GM08714 (cell line): ENCODE measurements around the gene MMP11.
A peak's percentile ranks its signal among the peaks of the same experiment; 100 is the strongest.

Experiments used
- H3K4me3 ChIP-seq: fragments of 200-500 bp; sonication (Bioruptor generic); 2 replicates; pipeline ENCODE4 v1.5.1; 2014; ENCODE audit warnings: mild to moderate bottlenecking, low read length, inconsistent platforms
- ZNF274 ChIP-seq: IDR thresholded peaks from 2 replicates; pipeline ENCODE4 v1.6.1; 2012; ENCODE audit warnings: mild to moderate bottlenecking, low read depth, low read length

MMP11 gene

GRCh38 chr22:23781065-23781464, 8.4 kb downstream of the MMP11 start:
- no peak for TF ChIP-seq ZNF274
- no peak overlapping the region for H3K4me3 ChIP-seq

DNA sequence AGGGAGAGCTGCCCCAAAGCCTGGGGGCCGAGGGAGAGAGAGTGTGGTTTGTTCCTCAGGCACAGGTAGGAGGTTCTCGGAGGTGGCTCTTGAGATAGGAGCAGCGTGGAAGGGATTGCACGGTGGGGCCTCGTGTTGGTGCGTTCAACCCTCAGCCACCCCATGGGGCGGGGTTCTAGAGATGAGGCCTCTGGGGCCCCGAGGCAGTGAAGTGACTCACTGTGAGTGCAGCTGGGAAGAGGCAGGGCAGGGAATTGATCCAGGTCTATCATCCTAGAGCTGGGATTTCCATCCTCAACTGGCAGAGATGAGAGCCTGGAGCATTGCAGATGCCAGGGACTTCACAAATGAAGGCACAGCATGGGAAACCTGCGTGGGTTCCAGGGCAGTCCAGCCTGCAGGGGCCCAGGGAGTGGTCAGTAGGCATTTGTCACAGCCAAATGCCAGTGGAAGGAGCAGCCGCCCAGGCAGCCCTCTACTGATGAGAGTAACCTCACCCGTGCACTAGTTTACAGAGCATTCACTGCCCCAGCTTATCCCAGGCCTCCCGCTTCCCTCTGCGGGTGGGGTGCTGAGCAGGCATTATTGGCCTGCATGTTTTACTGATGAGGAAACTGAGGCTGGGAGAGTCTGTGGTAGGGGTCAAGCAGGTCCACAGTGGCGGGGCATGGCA, 9.0 kb downstream of the MMP11 start:
- TF ChIP-seq ZNF274, result no peak
- H3K4me3 ChIP-seq, result no peak overlapping the region

GRCh38 chr22:23782252-23782651, 9.6 kb downstream of the MMP11 start:
- H3K4me3 ChIP-seq, result no peak overlapping the region
- TF ChIP-seq ZNF274, result no peak

- H3K4me3 ChIP-seq, result no peak overlapping the region
- no peak for TF ChIP-seq ZNF274
Measured at GRCh38 chr22:23782703-23783102, 10.1 kb downstream of the MMP11 start.

DNA sequence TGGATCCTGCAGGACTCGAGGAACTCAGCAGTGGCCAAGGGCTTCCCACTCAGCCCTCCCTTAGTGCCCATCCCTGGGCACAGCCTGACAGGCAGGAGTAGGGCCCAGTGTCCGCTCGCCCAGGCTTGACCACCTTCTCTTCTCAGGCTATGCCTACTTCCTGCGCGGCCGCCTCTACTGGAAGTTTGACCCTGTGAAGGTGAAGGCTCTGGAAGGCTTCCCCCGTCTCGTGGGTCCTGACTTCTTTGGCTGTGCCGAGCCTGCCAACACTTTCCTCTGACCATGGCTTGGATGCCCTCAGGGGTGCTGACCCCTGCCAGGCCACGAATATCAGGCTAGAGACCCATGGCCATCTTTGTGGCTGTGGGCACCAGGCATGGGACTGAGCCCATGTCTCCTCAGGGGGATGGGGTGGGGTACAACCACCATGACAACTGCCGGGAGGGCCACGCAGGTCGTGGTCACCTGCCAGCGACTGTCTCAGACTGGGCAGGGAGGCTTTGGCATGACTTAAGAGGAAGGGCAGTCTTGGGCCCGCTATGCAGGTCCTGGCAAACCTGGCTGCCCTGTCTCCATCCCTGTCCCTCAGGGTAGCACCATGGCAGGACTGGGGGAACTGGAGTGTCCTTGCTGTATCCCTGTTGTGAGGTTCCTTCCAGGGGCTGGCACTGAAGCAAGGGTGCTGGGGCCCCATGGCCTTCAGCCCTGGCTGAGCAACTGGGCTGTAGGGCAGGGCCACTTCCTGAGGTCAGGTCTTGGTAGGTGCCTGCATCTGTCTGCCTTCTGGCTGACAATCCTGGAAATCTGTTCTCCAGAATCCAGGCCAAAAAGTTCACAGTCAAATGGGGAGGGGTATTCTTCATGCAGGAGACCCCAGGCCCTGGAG, 10.9 kb downstream of the MMP11 start:
- no peak overlapping the region for H3K4me3 ChIP-seq
- no peak for TF ChIP-seq ZNF274

DNA sequence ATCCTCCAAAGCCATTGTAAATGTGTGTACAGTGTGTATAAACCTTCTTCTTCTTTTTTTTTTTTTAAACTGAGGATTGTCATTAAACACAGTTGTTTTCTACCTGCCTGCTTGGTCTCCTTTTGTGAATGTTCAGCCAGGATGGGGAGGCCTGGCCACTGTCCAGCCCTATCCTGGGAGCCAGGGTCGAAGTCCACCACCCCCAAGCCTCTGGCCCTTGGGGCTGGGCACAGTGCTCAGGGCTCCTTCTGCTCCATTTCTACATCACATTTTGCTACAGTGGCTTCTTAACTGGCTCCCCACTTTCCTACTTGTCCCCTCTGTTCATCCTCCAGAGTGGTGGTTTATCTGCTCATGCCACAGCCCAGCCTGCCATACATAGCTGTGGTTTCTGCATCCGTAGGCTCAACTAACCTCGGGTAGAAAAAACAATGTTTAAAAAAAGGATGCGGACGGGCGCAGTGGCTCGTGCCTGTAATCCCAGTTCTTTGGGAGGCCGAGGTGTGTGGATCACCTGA, 11.6 kb downstream of the MMP11 start:
- TF ChIP-seq ZNF274, result no peak
- no peak overlapping the region for H3K4me3 ChIP-seq

DNA sequence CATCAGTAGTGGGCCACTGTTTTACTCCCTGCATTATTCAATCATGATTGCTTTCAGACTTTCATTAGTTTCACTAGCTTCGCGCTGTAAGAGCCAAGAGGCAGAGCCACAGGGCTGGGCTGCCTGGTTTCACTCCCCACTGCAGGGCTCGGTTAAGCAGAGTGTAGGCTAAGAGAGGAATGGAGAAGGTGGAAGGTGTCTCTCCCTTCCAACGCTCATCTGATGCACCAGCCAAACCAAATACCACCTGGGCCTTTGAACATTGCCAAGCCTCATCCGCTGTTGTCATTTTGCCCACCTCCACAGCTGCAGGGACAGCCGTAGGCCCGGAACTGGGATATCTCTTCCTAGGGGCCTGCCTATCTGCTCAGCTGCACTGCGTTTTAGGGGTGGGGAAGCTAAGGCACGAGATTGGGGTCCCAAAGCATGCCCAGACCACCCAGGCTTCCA, 13.6 kb downstream of the MMP11 start:
- no peak for TF ChIP-seq ZNF274

GRCh38 chr22:23786752-23787599, 14.3 kb downstream of the MMP11 start, which contains the start of gene SMARCB1:
SMARCB1 (plus strand) TSS chr22:23786966; CDS start chr22:23787170, 204 bp downstream.
- H3K4me3 ChIP-seq, result peak within 1 kb of the TSS; percentile 98
- no peak for TF ChIP-seq ZNF274

More for the DNA sequence above, 13.6 kb downstream of the MMP11 start:
- H3K4me3 ChIP-seq, result peak overlapping the region; percentile 98; the same call in 1 of the 2 replicates

- peak overlapping the region; percentile 98 for H3K4me3 ChIP-seq
- no peak for TF ChIP-seq ZNF274
Measured at GRCh38 chr22:23787600-23787896, 14.9 kb downstream of the MMP11 start.

DNA sequence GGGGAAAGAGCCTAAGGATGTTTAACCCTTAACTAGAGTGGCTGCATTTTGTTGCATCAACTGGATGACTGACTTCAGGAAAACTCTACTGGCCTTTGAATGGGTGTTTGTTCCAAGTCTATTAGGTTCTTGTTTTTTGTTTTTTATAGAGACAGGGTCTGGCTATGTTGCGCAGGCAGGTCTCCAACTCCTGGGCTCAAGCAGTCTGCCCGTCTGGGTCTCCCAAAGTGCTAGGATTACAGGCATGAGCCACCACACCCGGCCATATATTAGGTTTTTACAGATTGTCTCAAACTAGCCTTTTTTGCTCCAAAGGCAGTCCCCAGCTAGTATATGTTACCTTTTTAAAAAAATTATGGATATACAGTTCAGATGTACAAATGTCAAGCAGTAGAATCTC, 15.3 kb downstream of the MMP11 start:
- no peak for TF ChIP-seq ZNF274
- H3K4me3 ChIP-seq, result peak overlapping the region; percentile 98

- no peak for TF ChIP-seq ZNF274
- no peak overlapping the region for H3K4me3 ChIP-seq
Measured at GRCh38 chr22:23789121-23789520, 16.5 kb downstream of the MMP11 start.

GRCh38 chr22:23789638-23790037, 17.0 kb downstream of the MMP11 start:
- no peak overlapping the region for H3K4me3 ChIP-seq
- no peak for TF ChIP-seq ZNF274

GRCh38 chr22:23790819-23791737, 18.4 kb downstream of the MMP11 start:
- no peak overlapping the region for H3K4me3 ChIP-seq
- TF ChIP-seq ZNF274, result no peak
